ENCODE results near the gene ENTPD3.

ENTPD3 gene

GRCh38 chr3:40358454-40358853, 28.5 kb upstream of the ENTPD3 start:
- DNase-seq (ENCODE audit: low read depth), result no peak
- H3K4me3 ChIP-seq (ENCODE audit: control insufficient read depth, low read depth, low read length), result no peak overlapping the region
- TF ChIP-seq, protein P1, sequence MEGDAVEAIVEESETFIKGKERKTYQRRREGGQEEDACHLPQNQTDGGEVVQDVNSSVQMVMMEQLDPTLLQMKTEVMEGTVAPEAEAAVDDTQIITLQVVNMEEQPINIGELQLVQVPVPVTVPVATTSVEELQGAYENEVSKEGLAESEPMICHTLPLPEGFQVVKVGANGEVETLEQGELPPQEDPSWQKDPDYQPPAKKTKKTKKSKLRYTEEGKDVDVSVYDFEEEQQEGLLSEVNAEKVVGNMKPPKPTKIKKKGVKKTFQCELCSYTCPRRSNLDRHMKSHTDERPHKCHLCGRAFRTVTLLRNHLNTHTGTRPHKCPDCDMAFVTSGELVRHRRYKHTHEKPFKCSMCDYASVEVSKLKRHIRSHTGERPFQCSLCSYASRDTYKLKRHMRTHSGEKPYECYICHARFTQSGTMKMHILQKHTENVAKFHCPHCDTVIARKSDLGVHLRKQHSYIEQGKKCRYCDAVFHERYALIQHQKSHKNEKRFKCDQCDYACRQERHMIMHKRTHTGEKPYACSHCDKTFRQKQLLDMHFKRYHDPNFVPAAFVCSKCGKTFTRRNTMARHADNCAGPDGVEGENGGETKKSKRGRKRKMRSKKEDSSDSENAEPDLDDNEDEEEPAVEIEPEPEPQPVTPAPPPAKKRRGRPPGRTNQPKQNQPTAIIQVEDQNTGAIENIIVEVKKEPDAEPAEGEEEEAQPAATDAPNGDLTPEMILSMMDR (conservative IDR thresholded peaks at IDR 0.05; ENCODE audit: control insufficient read depth, insufficient read depth, low read depth, low read length), result no peak

- no peak for DNase-seq (ENCODE audit: low read depth)
- H3K4me3 ChIP-seq (ENCODE audit: control insufficient read depth, low read depth, low read length), result no peak overlapping the region
- TF ChIP-seq, protein P1 (conservative IDR thresholded peaks at IDR 0.05; ENCODE audit: control insufficient read depth, insufficient read depth, low read depth, low read length), result no peak
Observed at GRCh38 chr3:40363674-40364073, 23.3 kb upstream of the ENTPD3 start.

- TF ChIP-seq, protein P1 (conservative IDR thresholded peaks at IDR 0.05; ENCODE audit: control insufficient read depth, insufficient read depth, low read depth, low read length), result no peak
- DNase-seq (ENCODE audit: low read depth), result peak; percentile 45
- no peak overlapping the region for H3K4me3 ChIP-seq (ENCODE audit: control insufficient read depth, low read depth, low read length)
Observed at GRCh38 chr3:40366203-40367162, 20.5 kb upstream of the ENTPD3 start.

DNA sequence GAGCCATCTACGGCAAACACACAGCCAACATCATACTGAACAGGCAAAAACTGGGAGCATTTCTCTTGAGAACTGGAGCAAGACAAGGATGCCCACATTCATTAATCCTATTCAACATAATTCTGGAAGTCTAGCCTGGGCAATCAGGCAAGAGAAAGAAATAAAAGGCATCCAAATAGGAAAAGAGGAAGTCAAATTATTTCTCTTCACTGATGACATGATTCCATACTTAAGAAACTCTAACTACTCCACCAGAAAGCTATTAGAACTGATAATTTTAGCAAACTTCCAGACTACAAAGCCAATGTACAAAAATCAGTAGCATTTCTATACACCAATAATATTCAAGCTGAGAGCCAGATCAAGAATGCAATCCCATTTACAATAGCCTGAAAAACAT, 17.3 kb upstream of the ENTPD3 start:
- TF ChIP-seq, protein P1 (conservative IDR thresholded peaks at IDR 0.05; ENCODE audit: control insufficient read depth, insufficient read depth, low read depth, low read length), result no peak
- DNase-seq (ENCODE audit: low read depth), result no peak

DNA sequence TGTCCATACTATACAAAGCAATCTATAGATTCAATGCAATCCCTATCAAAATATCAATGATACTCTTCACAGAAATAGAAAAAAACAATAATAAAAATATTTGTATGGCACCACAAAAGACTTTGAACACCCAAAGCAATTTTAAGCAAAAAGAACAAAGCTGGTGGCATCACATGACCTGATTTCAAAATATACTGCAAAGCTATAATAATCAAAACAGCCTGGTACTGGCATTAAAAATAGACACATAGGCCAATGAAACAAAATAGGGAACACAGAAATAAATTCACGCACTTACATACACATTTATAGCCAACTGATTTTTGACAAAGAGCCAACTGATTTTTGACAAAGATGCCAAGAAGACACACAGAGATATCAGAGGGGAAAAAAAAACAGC, 9.2 kb upstream of the ENTPD3 start:
- no peak overlapping the region for H3K4me3 ChIP-seq (ENCODE audit: control insufficient read depth, low read depth, low read length)
- TF ChIP-seq, protein P1 (conservative IDR thresholded peaks at IDR 0.05; ENCODE audit: control insufficient read depth, insufficient read depth, low read depth, low read length), result no peak
- no peak for DNase-seq (ENCODE audit: low read depth)

More for the DNA sequence above, 17.3 kb upstream of the ENTPD3 start:
- H3K4me3 ChIP-seq (ENCODE audit: control insufficient read depth, low read depth, low read length), result no peak overlapping the region

GRCh38 chr3:40379674-40380306, 7.2 kb upstream of the ENTPD3 start:
- TF ChIP-seq, protein P1 (conservative IDR thresholded peaks at IDR 0.05; ENCODE audit: control insufficient read depth, insufficient read depth, low read depth, low read length), result no peak
- DNase-seq (ENCODE audit: low read depth), result no peak
- no peak overlapping the region for H3K4me3 ChIP-seq (ENCODE audit: control insufficient read depth, low read depth, low read length)
